Stimulated activated CD8-positive, alpha-beta memory T cell treated with anti-CD3 and anti-CD28 coated beads, Interleukin-12 subunit alpha, Interleukin-12 subunit beta, amount 100 ng/mL, for 4 hours (primary cell): ENCODE measurements around the gene SMIM35.
"Not testable (repeated sequence)": the region's sequence is repeated elsewhere in the genome, so short reads cannot be mapped to it uniquely, and the experiment has no call there.

ENCODE experiments used
- DNase-seq: peaks from one replicate; pipeline ENCODE4 v3.0.0-alpha.2; 2020; ENCODE audit warnings: low read depth

The SMIM35 gene

DNA sequence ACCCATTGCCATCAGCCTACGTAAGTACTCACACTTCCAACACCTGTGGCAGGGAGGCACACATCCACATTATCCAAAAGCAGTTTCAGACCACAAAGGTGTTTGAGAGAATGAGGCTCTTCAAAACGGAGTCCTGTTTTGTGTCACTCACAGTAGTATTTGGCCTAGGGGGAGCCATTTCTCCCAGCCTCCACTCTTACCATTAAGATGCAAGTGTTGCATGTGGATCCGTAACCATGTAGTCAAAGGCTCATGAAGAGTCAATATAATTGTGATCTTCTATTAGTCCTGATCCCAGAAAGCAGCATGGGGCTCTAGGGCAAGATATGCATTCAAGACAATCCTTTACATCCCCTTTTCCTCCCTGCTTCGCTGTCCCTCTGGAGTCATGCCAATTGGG is 59.1 kb downstream of the SMIM35 start:
- no peak for DNase-seq

DNA sequence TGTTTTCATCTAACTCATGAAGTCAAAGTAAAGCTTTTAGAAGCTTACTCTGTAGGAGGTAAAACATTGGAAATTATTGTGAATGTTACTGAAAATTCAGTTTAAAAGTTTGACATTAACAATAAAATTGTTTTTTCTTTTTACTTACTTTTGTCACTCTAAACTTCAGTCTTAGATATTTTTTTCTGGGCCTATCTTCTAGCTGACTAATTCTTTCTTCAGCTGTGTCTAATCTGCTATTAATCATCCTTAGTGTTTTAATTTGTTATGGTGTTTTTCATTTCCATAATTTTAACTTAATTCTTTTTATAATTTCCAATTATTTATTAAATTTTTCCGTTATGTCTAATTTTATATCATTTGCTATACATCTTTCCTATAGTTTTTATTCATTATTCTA is 65.6 kb downstream of the SMIM35 start:
- no peak for DNase-seq

DNA sequence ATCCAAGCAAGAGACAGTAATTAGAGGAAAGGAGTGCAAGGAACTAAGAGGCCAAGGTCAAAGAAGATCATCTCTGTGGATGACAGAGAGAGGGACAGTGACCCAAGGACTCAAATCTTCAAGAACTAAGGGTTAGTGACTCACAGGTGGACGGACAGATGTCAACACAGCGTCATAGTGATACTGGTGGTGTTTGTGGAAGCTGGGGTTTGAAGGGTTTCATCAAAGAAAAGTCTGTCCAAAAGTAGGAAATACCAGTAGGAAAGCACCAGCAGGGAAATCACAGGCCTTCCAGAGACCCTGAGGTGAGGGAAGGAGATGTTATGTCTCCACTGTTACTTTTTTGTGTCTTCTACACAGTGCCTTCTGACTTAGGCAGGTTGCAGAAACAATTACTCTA is 68.4 kb downstream of the SMIM35 start:
- DNase-seq = no peak

DNA sequence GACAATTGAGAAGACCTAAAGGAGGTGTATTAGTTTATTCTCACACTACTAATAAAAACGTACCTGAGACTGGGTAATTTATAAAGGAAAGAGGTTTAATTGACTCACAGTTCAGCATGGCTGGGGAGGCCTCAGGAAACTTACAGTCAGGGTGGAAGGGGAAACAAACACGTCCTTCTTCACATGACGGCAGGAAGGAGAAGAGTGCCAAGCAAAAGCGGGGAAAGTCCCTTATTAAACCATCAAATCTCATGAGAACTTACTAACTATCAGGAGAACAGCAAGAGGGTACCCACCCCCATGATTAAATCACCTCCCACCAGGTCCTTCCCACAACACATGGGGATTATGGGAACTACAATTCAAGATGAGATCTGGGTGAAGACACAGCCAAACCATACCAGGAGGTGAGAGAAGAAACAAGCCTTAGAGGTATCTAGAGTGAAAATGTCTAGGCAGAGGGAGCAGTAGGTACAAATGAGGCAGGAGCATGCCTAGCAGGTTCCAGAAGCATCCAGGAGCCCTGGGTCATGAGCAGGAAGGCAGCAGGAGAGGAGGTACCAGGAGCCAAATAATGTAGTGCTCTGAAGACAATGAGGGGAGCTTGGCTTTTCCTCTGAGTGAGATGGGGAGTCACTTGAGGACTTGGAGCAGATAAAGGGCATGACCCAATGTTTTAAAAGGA is 69.0 kb downstream of the SMIM35 start:
- DNase-seq = no peak

DNA sequence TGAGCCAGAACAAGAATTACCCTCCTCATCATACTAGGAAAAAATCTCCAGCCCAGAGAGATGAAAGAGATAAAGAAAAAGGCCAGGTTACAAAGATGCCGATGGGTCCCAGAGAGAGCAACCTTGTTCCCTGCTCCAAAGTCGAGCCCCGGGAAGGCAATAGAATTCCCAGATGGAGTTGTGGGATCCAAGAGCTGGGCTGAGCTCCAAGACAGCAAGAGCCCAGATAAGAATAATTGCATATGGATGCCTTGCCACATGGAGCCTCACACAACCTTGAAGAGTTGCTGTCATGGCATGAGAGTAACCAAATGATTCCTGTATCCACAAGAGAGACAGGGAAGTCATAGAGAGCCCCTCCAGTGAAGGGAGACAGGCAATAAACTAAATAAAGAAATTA is 69.7 kb downstream of the SMIM35 start:
- DNase-seq = no peak

DNA sequence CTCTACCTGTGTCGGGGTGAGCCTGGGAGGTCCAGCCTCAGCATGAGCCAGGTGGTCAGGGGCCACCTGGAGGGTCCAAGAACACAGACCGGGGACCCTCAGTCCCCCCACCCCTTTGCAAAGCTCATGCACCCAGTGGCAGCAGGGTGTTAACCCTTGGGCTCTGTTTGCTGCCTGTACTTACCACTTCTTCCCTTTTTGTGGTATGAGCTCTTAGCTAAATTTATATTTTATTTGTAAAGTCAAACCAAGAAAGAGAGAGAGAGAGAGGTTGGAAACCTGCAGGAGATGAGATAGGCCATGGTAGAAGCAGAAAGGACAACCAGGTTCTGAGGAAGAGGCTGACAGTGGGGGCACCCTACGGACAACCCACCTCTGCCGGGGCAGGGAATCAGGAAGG is 70.7 kb downstream of the SMIM35 start:
- DNase-seq = no peak

DNA sequence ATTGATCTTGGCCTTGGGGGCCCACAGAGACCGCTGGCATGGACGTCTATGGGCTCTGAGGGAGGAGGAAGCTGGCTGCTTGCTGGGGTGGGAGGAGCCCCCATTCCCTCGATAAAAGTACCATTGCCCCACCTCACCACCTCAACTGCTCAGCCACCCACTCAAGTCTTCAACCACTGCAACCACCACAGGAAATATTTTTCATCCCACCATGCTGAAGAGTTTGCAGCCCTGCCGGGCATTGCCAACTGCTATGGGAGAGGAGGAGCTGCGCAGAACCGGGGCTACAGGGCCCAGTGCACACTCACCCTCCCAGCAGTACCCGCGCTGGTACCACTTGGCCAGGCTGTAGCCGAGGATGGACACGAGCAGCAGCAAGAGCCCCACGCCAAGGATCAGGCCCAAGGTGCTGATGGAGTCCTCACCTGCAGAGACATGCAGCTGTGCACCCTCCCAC is 71.3 kb downstream of the SMIM35 start:
- no peak for DNase-seq

DNA sequence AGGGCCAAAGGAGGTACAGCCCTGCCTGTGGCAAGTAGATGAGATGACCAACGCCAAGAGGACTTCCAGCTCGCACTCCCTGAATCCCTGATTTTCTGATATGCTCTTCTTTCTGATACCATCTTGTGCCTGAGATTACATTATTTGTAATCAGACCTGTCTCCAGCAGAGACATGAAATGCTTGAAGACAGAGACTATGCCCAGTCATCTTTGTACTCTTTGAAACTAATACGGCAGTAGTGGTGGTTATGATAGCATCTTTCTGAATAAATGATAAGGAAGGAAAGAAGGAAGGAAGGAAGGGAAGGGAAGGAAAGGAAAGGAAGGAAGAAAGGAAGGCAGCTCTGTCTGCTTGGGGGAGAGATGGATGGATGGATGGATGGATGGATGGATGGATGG is 72.7 kb downstream of the SMIM35 start:
- DNase-seq = no peak

DNA sequence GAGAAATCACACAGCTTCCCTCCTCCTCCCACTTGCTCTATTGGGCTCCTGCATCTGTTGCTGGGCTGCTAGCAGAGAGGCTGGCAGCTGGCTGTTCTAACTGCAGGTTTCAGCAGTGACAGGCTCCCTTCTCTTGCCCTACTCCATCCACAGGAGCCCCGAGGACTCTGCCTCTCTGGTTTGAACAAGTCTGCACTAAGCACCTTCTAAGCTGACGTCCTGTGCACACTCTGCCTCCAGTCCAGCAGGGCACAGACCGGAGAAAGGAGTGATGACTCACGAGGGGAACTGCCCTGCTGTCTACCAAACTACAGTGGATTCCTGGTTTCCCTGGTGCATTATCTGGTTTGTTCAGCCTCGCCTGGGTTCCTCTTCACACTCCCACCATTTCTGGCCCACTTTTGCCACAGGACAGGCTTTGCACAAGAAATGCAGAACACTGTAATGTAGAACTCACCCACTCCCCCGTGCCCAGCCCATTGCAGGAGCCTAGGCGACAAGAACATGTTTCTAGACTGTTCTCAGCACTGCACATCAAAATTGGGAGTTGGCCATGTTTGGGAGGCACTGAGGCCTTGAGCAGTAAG is 74.6 kb downstream of the SMIM35 start:
- DNase-seq = no peak

DNA sequence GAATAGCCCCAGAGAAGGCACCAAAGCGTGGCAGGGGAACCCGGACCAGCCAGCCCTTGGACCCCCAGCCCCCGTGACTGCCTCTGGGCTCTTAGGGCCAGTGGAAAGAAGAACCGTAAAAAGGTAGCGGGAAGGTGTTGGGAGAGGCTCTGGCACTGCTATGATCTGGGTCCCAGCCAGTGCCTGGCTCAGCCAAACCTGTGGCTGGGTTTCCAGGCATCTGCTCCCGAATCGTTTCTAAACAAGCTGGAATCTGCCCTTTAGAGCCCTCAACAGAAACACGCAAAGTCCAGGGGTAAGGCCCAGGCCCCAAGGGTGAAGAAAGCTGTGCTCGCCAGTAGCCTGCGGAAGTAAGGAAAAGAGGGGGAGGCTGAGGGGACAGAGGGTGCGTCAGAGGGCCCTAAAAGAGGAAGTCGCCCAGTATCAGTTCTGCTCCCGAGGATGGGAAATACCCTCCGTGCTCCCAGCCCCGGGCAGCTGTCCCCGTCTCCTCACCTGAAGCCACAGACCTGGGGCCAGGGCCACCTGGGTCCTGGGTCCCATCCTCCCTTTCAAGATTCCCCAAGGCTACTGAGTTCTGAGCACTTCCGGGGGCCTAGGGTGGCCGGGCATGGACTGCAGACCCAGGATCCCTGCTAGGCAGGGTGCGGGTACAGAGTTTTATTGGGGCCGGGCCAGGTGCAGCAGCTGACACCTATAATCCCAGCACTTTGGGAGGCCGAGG is 75.9 kb downstream of the SMIM35 start:
- DNase-seq = no peak

DNA sequence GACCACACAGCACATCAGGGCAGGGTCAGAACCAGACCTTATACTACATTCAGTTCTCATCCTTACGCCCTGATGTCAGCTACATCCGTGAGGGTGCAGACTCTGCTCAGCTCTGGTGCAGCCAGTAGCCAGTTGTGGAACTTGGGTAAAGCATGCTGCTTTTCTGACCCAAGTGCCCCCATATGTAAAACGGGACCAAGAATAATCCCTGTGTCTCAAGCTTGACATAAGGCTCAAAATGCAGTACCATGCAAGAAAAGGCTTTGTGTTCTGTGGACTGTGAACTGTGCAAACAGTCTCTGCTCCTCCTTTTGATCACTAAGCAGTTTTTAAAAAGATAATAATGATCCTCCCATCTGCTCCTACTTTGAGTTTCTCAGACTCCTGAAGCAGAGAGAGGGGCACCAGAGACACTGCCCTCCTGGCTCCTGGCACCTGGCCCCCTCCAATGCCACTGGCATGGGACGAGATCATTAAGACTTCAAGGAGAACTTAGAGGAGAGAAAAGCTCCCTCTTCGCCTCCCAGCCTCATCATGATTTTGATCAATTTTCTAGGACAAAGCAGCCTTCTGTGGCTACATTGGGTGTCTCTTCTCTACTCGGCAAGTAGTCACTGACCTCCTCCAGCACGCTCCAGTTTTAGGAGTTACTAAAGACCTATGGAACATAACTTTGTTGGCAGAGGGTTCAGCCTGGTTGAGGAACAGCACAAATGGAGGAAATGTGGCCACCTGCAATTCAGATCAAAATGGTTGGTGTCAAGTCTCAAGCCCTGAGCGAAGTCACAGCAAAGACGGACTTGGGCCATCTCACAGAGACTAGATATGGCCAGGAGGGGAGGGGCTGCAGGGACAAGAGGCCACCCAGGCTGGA is 76.7 kb downstream of the SMIM35 start:
- DNase-seq = no peak

DNA sequence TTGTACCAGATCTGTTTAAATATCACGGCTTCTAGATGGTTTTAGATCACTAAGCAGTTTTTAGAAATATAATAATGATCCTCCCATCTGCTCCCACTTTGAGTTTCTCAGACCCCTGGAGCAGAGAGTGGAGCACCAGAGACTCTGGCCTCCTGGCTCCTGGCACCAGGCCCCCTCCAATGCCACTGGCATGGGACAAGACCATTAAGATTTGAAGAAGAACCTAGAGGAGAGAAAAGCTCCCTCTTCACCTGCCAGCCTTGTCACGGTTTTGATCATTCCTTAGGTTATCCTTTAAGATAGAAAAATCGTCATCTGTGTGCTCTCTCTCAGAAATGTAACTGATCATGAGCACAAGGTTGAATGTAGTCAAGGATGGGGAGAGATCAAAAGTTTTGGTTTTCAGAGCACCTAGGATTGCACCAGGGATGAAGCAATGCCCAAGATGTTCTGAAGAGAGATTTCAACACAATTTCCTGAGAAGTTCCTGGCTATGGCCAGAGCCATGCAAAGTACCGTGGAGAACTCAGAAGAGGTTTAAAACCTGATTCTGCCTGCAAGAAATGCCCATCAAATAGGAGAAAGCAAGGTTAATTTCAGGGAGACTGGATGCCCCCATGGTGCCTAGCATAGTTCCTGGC is 78.4 kb downstream of the SMIM35 start:
- DNase-seq = no peak

DNA sequence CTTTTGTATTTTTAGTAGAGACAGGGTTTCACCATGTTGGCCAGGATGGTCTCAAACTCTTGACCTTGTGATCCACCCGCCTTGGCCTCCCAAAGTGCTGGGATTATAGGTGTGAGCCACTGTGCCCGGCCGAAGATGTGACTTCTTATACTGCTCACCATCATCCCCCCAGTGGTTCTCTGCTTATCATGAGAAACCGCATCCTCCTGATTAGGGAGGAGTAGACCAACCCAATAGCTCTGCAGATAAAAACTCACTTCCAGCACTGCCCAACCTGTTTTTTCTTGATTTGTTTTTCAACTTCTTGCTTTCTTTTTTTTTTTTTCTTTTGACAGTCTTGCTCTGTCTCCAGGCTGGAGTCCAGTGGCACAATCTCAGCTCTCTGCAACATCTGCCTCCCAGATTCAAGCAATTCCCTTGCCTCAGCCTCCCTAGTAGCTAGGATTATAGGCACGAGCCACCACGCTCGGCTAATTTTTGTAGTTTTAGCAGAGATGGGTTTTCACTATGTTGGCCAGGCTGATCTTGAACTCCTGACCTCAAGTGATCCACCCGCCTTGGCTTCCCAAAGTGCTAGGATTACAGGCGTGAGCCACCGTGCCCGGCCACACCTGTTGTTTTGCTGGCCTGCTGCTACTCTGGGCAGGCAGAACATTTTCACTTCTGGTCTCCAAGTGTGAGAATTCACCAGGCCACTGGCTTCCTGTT is 79.0 kb downstream of the SMIM35 start:
- not testable (repeated sequence) for DNase-seq

DNA sequence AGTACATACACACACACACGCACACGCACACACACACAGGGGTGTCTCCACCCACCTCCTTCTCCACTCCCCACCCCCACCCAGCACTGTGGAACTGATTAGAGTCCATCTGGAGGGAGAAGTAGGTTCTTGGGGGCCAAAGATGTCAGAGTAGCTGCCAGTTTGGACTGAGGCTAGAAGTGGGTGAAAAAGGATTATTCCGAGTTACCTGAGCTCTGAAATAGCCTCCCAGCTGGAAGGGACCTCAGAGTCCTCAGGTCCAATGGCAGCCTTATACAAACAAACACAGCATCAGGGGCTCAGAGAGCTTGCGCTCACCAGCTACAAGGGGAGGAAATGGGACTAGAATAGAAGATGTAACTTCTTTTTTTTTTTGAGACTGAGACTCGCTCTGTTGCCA is 79.7 kb downstream of the SMIM35 start:
- DNase-seq = no peak

DNA sequence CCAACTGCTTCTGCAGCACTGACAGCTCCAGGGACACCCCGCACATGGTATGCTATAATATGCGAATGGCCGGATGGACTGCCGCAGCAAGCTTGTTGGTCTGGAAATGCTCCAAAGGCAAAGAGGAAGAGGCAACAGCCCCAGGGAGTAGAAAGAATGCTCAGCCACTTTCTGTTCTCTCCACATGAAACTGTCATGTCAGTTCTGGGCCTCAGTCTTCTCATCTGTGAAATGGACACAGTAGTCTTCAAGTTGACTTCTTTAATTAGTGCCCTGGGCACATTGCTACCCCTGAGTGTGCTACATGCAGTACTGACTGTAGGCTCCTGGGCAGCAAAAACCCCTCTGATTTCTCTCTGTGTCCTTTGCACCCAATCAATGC is 80.6 kb downstream of the SMIM35 start:
- no peak for DNase-seq

DNA sequence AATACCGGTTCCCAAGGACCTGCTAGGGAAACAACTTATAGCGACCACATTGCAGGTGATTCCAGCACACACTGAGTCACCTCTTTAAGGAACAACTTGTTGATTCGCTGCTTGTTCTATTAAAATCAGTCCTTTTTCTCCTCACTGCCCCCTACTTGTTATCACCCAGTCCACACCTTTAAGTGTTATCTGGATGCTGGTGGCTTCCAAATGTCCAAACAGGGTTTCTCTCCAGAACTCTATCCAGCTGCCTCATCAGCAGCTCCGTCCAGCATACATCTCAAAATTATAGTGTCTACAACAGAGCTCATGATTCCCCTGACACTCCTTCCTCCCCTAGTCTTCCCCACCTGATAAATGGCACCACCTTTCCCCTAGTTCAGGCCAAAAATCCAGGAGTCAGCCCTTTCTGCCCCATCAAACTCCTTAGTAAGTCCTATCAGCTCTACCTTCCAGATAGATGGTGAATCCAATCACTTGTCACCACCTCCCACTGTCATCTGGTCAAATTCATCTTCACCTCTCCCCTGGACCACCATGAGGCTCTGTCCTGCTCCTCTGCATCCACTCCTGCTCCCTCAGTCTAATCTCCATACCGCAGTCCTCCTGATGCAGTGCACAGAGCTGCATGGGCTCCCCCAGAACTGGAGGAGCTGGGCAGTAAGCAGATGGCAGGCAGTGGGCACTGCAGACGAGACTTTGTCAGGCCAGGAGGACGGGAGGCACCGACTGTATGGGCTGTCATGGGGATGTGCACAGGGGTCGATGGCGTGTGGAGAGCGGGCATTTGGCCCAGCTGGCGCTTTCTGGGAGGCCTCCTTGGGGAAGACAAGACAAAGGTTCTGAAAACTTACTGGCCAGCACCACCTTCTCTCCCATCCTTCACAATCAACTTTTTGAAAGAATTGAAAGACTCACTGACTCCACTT is 81.3 kb downstream of the SMIM35 start:
- DNase-seq = no peak

DNA sequence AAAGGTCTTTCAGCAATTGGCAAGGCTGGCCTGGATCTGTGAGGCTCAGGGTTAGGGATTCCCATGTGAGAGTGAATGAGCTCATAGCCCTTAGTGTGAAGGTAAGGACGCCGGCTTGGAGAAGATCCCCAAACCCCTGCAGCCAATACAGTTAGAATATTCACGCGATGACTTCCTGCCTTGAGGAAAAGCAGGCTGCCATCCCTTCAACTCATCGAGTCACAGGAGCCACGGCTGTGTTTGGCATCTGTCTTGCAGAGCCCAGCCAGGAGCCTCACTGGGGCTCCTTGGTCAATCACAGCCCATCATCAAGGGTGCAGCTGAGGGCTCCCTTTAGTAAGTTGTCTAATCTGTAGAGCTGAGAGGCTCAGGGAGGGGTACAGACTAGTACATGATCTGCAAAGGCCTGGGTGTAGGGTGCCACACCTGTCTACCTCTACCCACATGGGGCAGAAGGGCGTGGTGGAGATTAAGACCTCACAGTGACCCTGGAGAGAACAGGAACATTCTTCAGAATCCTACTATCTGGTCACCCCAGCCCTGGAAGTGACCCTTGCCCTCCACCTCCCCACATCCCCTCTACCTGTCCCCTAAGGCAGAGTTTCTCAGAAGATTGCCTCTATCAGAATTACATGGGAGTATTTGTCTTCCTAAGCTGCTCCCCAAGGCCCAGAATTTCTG is 82.1 kb downstream of the SMIM35 start:
- DNase-seq = no peak

DNA sequence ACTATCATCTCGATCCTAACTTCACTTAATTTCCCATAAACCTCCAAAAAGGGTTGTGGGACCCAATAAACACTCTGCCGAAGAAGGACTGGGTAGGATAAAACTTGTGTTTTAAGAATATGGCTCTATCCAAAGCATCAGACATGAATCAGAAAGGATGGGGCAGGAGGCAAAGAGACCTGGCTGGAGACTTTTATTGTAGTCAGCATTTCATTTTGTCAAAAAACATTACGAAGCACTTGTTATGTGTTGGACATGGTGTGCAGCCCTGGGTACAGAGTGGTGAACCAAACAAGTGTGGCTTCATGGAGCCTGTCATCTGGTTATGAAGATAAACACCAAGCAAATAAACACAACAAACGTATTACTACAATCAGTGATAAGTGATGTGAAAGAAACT is 83.3 kb downstream of the SMIM35 start:
- no peak for DNase-seq

DNA sequence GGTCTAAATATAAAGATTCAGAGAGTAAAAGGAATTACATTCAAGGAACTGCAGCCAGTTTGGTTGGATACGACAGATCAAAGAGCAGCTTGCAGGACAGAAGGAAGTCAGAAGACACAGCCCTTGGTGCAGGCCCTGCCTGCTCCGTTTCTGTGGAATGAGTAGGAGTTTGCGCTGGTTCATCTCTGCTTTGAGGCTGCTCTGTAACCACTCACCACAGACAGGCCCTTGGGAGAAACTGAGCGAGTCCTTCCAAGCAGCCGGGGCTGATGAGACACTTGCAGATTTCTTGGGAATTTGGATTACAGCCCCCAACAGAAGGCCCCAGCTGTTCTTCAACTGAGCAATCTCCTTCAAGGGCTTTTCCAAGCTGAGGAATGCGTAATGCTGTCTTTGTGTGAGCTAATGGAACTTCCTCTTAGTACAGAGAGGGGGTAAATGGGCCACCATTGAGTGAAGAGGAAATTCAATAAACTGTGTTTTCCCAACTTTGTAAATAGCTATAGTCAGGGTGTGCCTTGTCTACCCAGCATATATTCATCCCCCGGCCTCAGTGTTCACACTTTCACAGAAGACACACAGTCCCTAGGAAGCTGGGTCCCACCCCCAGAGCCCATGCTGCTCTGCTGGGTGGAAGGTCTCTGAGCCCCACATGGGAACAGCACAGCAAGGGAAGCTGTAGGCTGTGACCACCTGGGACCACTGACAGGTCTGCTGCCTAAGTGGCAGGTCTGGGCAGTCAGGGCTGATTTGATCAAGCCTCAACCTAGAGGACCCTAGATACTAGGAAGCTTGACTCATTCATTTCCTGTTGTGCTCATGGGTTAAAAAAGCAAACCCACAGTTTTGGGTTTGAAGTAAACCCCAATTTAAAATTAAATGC is 84.0 kb downstream of the SMIM35 start:
- DNase-seq = no peak
